HepG2 (cell line): ENCODE measurements around the gene GLI3.

ENCODE experiments used
- CAMTA2 ChIP-seq: sonication (generic); formaldehyde crosslinking; IDR thresholded peaks from 2 replicates; pipeline ENCODE4 v1.4.0; 2020; ENCODE audit warnings: mild to moderate bottlenecking, missing genetic modification reagents, borderline replicate concordance
- CCAR2 ChIP-seq: fragments of 200-400 bp; formaldehyde crosslinking; optimal IDR thresholded peaks from 2 replicates; pipeline ENCODE3; 2018; ENCODE audit warnings: low read depth, mild to moderate bottlenecking, low read length, moderate library complexity
- CEBPG ChIP-seq: IDR thresholded peaks from 2 replicates; pipeline ENCODE4 v1.6.1; 2016
- ETV6 ChIP-seq: sonication (generic); formaldehyde crosslinking; conservative IDR thresholded peaks from 2 replicates; pipeline ENCODE4 v1.4.0; 2020; ENCODE audit warnings: missing genetic modification reagents
- EZH2 ChIP-seq: conservative IDR thresholded peaks from 2 replicates; pipeline ENCODE4 v1.6.1; 2012; ENCODE audit warnings: mild to moderate bottlenecking, low read depth, low read length, moderate library complexity
- FOXA1 ChIP-seq, 2 experiments: fragments of 450-650 bp in 1 of 2; sonication (generic) in 1 of 2; formaldehyde crosslinking in 1 of 2; IDR thresholded peaks; 2 replicates each; pipeline versions ENCODE4 v1.4.0 to v1.6.1; 2016 to 2020; ENCODE audit warnings: missing genetic modification reagents in 1 of 2
- NR2C2 ChIP-seq: sonication (generic); formaldehyde crosslinking; IDR thresholded peaks from 2 replicates; pipeline ENCODE4 v1.4.0; 2020; ENCODE audit warnings: missing genetic modification reagents, mild to moderate bottlenecking, moderate library complexity, borderline replicate concordance
- POLR2A ChIP-seq, 2 experiments: IDR thresholded peaks; 2 replicates each; pipeline ENCODE4 v1.6.1; 2011; ENCODE audit warnings: low read depth in 2 of 2, low read length in 2 of 2, mild to moderate bottlenecking in 1 of 2, moderate library complexity in 1 of 2; ENCODE audit not compliant: insufficient read depth in 1 of 2
- RFX5 ChIP-seq: IDR thresholded peaks from 2 replicates; pipeline ENCODE4 v1.6.1; 2011; ENCODE audit warnings: low read depth, low read length, improper control_type of control experiment
- RXRB ChIP-seq: IDR thresholded peaks from 2 replicates; pipeline ENCODE4 v1.6.1; 2016; ENCODE audit warnings: borderline replicate concordance, missing genetic modification reagents, missing compliant biosample characterization
- ZNF12 ChIP-seq: sonication (generic); formaldehyde crosslinking; IDR thresholded peaks from 2 replicates; pipeline ENCODE4 v1.5.0; 2020; ENCODE audit warnings: missing genetic modification reagents
- ZNF17 ChIP-seq: sonication (generic); formaldehyde crosslinking; IDR thresholded peaks from 2 replicates; pipeline ENCODE4 v1.5.0; 2020; ENCODE audit warnings: mild to moderate bottlenecking, missing genetic modification reagents
- ZNF274 ChIP-seq: sonication (generic); formaldehyde crosslinking; IDR thresholded peaks from 2 replicates; pipeline ENCODE4 v1.5.1; 2020; ENCODE audit warnings: mild to moderate bottlenecking, missing genetic modification reagents
- TF ChIP-seq, protein P1 (sequence below): sonication (generic); formaldehyde crosslinking; IDR thresholded peaks from 2 replicates; pipeline ENCODE4 v1.5.0; 2020; ENCODE audit warnings: mild to moderate bottlenecking, missing genetic modification reagents, moderate library complexity

DNA sequence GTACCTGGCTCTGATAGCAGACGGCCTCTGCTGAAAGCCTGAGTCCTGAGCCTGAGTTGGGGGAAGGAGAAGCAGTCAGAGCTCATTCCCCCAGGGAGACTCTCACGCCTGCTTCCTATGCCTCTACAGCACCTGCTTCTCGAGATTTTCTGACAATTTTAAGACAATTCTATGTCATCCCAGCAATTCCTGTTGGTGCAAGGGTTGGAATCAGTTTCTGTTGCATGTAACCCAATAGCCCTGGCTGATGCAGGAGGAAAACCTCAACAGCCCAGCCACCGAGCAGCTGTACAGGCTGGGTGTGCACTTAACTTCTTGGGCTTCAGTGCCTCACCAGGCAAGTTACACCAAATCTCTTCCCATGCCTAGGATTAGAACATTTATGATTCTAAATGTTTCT is 134.7 kb downstream of the GLI3 start:
- no peak for TF ChIP-seq FOXA1 (IDR thresholded peaks at IDR 0.05)
- no peak for TF ChIP-seq FOXA1 (CRISPR knock-in tag; IDR thresholded peaks at IDR 0.05)
- no peak for TF ChIP-seq POLR2A (IDR thresholded peaks at IDR 0.05; ENCODE audit: insufficient read depth in 1 of 2, low read depth in 2 of 2, low read length in 2 of 2)
- TF ChIP-seq RFX5: no peak
- no peak for TF ChIP-seq ZNF17
- TF ChIP-seq, protein P1, sequence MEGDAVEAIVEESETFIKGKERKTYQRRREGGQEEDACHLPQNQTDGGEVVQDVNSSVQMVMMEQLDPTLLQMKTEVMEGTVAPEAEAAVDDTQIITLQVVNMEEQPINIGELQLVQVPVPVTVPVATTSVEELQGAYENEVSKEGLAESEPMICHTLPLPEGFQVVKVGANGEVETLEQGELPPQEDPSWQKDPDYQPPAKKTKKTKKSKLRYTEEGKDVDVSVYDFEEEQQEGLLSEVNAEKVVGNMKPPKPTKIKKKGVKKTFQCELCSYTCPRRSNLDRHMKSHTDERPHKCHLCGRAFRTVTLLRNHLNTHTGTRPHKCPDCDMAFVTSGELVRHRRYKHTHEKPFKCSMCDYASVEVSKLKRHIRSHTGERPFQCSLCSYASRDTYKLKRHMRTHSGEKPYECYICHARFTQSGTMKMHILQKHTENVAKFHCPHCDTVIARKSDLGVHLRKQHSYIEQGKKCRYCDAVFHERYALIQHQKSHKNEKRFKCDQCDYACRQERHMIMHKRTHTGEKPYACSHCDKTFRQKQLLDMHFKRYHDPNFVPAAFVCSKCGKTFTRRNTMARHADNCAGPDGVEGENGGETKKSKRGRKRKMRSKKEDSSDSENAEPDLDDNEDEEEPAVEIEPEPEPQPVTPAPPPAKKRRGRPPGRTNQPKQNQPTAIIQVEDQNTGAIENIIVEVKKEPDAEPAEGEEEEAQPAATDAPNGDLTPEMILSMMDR (CRISPR knock-in tag): no peak
- no peak for TF ChIP-seq EZH2
- TF ChIP-seq CEBPG (CRISPR knock-in tag): no peak
- TF ChIP-seq ZNF12 (CRISPR knock-in tag): no peak
- no peak for TF ChIP-seq NR2C2 (CRISPR knock-in tag)
- no peak for TF ChIP-seq CCAR2
- TF ChIP-seq ETV6 (CRISPR knock-in tag): no peak
- no peak for TF ChIP-seq RXRB (CRISPR knock-in tag)
- no peak for TF ChIP-seq CAMTA2
- TF ChIP-seq ZNF274 (CRISPR knock-in tag): no peak
